GM19463 (cell line): Measurements from ENCODE around the gene PDE6G.
"Not testable (repeated sequence)": the region's sequence is repeated elsewhere in the genome, so short reads cannot be mapped to it uniquely, and the experiment has no call there.

ENCODE experiments used
- ATAC-seq: cut with Tn5 transposase; IDR thresholded peaks from one replicate; pipeline ENCODE4 v1.9.1; 2021; ENCODE audit warnings: mild to moderate bottlenecking, moderate library complexity; ENCODE audit not compliant: unreplicated experiment

The PDE6G gene

DNA sequence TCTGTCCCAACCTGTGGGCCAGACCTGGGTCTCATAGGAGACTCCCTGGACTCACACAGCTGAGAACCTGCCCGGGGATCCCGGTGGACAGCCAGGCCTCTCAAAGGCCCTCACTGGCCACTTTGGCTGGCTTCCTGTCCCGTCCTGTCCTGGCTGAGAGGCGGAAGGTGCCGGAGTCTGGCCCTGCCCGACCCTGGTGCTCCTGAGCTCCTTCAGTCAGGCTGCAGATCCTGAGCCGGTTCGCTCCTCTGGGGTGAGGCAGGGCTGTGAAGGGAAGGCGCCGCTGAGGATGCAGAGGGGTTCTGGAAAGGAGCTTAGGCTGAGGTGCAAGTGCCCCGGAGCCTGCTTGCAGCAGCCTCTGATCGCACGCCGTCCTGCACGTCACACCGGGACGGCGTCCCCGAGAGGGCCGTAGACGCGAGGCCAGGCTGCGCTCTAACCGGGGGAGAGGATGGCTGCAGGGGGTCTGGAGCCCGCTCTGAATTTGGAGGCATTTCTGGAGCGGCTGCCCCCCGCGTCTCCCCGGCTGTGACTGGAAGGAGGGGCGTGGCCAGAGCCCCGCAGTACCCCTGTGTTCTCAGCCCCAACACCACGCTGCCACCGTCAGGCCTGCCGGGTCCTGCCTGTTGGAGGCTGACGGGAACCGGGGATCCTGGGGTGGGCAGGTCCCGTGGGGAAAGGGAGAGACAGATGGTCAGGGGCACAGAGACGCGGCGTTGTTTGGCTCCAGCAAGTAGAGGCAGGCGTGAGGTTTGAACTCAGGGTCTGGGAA lies 31.6 kb upstream of the PDE6G start:
- no peak for ATAC-seq

DNA sequence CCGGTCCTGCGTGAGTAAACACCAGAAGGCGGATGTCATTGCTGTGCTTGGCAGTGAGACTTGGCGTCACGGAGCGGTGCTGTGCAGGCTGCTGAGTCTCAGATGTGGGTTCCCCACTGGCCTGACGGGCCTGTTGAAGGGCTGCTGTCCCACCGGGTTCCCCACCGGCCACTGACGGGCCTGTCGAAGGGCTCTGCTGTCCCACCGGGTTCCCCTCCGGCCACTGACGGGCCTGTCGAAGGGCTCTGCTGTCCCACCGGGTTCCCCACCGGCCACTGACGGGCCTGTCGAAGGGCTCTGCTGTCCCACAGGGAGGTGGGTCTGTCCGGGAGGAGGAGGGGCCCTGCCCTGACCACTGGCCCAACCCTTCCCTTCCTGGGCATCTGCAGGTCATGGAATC lies 30.3 kb upstream of the PDE6G start:
- no peak for ATAC-seq

DNA sequence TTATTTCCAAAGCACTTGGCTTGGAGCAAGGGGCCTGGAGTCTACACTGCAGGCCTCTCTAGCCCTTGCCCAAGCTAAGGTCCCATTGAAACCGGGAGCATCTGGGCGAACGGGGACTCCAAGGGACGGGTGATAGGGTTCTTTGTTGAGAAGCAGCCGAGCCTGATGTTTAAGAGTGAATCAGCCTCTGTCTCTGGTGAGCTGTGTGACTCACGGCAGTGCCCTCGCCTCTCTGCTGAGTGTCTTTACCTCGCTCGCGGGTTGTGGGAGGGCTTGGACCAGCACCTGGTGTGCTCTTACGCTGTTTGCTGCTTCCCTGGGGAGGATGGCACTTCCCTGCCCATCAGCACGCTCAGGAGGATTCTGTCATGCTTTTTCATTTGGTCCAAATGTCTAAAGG lies 28.8 kb upstream of the PDE6G start:
- ATAC-seq: no peak

DNA sequence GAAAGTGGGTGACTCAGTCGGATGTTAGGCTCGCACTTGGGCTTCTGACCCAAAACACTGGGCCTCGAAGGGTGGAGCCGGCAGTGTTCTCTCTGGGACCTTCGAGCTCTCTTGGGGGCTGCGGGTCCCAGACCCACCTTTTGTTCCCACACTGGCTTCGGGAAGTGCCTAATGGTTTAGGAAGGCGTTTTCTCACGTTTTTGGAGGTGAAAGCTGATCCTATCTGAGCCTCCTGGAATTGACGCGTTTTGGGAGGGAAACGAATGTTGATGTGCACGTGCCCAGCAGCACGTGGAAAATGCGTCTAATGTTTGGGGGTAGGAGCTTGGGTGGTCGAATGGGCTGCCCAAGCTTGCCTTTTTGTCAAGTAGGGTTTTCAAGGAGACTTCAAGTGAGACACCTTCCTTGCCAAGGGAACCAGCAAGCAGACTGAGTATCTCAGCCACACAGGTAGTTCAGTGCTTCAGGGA lies 28.1 kb upstream of the PDE6G start:
- peak; percentile 8 for ATAC-seq

DNA sequence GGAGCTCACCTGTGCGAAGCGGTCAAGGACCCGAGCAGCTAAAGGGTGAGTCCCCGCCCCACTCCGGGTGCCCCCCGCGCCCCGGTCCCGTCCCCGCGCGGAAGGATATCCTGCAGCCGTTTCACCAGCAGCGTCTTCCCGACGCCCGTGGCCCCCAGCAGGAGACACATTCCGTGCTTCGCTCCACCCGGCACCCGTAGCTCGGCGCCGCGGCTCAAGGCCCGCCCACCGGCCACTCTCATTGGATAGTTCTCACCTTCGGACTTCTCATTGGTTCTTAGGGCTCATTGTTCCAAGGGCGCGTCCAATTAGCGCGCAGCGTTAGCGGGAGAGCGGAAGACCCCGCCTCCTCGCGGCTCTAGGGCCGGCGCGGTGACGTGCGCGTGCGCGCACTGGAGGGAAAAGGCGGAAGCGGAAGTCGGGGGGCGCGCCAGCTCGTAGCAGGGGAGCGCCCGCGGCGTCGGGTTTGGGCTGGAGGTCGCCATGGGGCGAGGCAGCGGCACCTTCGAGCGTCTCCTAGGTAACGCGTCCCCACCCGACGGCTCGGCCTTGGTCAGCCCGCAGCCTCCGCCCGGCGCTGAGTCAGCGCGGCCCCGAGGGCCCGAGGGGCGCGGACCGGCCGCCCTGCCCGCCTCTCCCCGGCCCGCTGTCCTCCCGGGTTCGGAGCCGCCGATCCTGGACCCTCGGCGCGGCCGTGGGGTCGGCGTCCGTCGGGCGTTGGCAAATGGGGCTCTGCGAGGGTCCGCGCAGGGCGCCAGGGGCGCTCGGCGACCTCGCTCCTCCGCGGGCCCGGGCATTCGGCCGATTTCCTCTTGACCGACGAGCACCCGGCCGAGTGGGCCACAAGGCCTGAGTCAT lies 27.5 kb upstream of the PDE6G start, which contains the start of the genes ARL16 and HGS:
Gene ARL16 (minus strand): TSS at position 214 of the 858 bp plus-strand sequence. CDS start 44 bp downstream, at position 170.
Gene HGS (plus strand): TSS at position 428 of the 858 bp plus-strand sequence. CDS start 56 bp downstream, at position 484.
- peak; percentile 91 for ATAC-seq

DNA sequence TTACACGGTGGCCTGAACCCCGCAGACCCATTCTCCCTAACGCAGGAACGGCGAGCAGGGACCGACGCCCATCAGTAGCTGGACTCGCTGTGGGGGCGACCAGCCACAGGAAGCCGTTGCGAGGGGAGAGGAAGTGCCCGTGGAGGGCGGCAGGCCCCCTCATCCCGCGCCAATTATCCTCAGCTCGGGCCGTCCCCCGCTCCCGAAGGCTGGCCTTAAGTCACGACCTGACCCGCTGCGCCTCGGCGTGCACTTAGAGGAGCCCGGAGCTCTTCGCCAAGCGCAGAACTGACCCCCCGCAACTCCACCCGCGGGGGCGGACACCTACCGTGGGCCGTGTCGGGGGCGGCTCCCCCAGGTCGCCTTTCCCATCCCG lies 26.9 kb upstream of the PDE6G start:
- ATAC-seq: peak; percentile 9

DNA sequence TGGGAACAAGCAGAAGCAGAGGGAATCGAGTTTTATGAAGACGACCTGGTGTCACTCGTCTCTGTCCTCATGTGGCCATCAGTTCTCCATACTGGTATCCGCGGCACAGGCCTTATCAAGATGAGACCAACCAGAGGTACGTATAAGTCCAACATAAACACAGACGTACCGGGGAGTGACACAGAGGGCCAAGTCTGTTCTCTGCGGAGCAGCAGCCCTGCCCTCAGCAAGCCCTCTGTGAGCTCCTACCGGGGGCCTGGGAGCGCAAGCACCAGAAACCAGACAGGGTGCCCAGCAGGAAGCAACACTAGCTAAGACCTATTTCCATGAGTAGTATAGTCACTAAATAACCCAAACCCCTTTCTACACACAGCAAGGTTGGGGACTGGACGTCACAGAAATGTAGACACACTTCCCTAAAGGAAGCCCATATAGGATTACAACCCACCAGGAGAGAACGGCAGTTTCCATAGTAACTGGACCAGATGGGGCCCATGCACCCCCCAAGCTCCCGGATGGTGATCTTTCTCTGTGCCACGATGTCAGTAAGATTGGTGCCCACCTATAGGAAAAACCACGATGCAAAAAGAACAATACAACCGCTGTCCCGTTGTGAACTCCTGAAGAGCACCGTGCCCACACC lies 26.3 kb upstream of the PDE6G start:
- ATAC-seq: no peak

DNA sequence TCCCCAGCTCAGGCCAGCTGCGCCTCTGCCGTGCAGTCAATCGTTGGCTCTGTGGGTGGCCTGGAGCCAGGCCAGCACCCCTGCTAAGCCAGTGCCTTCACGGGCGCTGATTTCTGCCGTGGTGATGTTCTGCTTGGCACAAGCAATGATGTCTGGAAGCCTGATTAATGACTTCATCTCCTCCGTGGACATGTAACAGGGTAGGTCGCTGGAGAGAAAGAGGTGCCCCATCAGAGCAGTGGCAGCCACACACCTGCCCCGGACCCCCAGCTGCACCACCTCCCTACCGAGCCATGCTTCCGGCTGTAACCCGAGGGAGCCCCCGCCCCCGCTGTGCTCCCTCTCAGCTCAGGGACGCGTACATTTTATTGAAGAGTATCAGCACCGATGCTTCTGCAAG lies 25.3 kb upstream of the PDE6G start:
- ATAC-seq: no peak

DNA sequence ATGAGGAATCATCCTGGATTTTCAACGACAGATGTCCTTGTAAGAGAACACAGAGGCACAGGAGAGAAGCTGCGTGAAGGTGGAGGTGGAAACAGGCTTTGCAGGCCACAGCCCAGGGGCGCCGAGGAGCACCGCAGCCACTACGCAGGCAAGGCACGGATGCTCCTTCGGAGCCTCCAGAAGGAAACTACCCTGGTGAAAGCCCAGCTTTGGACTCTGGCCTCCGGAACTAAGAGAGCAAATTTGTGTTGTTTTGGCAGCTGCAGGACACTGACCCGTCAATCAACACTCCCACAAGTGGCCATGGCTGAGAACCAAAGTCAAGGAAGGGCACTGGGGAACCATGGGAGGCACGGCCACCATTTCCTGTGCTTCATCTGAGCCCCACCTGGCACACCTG lies 23.8 kb upstream of the PDE6G start:
- ATAC-seq: no peak

DNA sequence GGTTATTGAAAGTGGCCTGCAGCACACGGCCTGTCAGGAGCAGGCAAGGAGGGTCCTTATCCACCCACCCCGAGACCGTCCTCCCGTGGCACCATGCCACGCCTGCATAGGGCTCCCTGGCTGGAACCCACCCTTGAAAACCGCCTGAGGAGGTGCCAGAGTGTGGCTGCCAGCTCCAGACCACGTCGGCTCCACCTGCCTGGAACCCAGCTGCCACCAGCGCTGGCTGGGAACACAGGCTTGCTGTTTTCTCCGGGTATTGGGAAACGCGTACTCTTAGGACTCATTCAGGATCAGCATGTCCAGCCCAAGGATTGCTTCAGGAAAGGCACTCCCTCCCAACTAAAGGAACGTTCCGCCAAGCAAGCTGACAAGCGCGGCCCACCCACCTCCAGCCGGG lies 20.6 kb upstream of the PDE6G start:
- ATAC-seq: no peak

DNA sequence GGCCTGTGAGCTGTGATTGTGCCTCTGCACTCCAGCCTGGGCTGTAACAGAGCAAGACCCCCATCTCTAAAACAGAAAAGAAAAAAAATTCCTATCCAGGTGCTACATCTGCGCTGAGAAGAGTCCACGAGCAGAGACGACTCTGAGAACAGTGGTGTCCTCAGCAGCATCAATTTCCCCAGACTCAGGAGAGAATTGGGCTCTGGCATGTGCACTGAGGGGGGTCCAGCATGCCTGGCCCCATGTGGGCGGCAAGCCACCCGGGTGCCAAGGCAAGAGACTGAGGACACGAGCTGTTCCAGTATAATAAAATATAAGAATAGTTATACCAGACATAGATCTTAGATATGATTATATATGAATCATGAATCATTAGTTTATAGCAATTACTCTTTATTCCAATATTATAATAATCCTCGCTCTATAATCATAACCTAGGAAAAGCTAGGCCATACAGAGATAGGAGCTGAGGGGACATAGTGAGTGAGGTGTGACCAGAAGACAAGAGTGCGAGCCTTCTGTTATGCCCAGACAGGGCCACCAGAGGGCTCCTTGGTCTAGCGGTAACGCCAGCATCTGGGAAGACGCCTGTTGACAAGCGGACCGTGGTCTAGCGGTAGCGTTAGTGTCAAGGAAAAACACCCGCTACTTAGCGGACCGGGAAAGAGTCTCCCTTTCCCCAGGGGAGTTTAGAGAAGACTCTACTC lies 19.3 kb upstream of the PDE6G start:
- ATAC-seq: not testable (repeated sequence)

DNA sequence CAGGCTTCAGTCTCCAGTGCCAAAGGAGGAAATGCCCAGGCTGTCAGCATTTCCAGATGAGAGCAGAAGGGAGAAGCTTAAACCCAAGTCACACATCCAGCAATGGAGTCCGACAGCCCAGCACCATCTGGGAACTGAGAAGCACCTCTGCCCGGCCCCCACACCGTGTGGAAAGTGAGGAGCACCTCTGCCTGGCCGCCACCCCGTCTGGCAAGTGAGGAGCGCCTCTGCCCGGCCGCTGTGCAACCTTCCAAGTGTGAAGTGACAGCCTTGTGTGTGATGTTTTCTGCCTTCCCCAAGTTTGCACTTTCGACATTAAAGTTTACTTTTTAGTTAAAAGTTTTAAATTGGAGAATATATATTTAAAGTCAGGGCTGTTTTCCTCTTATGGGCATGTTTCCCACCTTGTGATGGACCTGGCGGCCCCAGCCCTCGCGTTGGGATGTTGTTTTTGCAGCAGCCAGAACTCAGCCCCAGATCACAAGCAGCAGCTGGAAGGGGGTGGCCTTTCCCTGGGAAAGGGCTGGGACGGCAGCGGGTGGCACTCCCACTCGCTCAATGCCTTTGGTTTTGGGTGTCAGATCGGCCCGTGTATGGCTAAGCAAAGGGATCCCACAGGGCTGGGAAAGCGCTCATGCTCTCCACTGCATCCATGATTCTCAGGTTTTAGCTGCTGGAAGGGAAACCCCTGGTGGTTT lies 17.4 kb upstream of the PDE6G start:
- ATAC-seq: no peak

DNA sequence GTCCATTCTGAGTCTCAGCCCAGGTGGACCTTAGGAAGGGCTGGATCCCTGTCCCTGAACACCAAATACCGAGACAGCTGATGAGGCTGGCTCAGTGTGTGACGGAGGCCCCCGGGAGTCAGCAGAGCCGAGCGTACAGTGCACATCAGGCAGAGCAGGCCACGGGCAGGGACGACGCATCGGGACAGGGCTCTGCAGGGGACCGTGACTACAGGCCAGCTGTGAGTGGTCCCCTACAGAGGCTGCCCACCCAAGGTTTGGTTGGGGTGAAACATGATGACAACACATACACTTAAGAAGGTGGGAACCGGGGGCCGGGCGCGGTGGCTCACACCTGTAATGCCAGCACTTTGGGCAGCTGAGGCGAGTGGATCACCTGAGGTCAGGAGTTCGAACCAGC lies 16.6 kb upstream of the PDE6G start:
- ATAC-seq: no peak

DNA sequence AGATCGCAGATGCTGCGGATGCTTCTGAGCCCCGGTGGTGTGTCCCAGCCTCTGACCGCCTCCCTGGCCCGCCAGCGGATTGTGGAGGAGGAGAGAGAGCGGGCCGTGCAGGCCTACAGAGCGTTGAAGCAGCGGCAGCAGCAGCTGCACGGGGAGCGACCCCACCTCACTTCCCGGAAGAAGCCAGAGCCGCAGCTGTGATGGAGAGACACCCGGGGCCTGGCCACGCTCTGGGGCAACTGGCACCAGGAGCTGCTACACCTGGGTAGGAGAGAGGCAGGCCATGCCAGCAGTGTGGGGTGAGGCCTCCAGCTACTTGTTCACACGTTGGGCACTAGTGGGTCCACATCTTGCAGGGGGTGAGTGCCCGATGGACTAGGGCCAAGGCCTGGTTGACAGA lies 16.2 kb upstream of the PDE6G start:
- ATAC-seq: no peak

DNA sequence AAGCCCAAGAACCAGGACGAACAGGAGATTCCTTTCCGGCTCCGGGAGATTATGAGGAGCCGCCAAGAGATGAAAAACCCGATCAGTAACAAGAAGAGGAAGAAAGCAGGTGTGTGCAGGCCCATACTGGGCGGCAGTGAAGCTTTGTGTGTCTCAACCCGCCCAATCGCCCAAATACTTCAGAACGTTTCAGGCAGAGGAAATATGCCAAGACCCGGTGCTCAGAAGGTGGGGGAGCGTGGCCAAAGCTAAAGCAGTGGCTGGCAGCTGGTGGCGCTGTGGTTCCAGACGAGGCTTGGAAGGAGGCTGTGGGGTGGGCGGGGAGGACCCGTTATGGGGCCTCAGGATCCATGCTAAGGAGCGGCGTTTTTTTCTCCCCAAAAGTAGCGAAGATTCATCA lies 11.4 kb upstream of the PDE6G start:
- ATAC-seq: no peak

DNA sequence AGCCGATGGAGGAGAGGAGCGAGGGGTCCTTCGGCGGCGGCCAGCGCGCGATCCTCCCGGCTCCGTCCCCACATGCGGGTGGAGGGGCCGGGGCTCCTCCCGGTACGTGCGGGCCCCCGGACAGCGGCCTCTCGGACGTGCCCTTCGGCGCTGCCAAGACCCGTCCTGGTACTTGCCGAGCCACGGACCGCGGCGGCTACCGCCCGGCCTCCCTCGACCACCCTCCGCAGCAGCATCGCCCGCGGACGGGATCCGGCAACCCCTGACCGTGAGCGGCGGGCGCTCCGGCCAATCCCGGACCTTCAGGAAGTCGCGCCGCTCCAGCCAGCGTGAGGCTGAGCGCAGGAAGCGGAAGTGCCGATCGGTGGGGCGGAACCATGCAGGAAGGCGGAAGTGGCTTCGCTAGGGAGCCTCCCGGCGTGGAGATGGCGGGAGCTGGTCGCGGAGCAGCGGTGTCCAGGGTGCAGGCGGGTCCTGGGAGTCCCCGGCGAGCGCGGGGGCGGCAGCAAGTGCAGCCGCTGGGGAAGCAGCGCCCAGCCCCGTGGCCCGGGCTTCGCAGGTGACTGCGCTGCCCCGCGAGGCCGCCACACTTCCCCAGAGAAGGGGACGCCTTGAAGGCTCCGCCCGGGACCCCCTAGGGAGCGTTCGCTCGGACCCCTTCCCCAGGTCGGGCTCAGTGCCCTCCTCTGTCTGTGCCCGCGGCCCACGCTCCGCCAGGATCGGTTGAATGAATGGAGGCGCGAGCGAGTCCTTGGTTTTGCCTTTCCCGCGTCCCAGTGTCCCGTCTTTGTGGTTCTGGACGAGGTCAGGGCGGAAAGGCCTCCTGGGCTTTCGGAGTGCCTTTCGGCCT lies 10.2 kb upstream of the PDE6G start, which contains the start of the genes CCDC137 and OXLD1:
Gene CCDC137 (plus strand): TSS at position 396 of the 850 bp plus-strand sequence. CDS start 30 bp downstream, at position 426.
Gene OXLD1 (minus strand): TSS at position 264 of the 850 bp plus-strand sequence. CDS start 28 bp downstream, at position 236.
- ATAC-seq: peak; percentile 94

DNA sequence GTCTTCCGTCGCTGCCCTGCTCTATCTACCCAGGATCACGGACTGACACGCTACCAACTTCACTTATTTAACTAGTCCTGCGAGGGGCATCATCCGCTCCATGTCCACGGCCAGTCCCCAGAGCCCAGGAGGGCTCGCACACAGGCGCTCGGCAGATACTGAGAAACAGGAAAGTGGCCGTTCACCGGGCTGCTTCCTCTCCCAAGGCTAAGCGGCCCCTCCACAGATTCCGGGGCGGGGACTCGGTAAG lies 9.7 kb upstream of the PDE6G start:
- peak; percentile 6 for ATAC-seq

DNA sequence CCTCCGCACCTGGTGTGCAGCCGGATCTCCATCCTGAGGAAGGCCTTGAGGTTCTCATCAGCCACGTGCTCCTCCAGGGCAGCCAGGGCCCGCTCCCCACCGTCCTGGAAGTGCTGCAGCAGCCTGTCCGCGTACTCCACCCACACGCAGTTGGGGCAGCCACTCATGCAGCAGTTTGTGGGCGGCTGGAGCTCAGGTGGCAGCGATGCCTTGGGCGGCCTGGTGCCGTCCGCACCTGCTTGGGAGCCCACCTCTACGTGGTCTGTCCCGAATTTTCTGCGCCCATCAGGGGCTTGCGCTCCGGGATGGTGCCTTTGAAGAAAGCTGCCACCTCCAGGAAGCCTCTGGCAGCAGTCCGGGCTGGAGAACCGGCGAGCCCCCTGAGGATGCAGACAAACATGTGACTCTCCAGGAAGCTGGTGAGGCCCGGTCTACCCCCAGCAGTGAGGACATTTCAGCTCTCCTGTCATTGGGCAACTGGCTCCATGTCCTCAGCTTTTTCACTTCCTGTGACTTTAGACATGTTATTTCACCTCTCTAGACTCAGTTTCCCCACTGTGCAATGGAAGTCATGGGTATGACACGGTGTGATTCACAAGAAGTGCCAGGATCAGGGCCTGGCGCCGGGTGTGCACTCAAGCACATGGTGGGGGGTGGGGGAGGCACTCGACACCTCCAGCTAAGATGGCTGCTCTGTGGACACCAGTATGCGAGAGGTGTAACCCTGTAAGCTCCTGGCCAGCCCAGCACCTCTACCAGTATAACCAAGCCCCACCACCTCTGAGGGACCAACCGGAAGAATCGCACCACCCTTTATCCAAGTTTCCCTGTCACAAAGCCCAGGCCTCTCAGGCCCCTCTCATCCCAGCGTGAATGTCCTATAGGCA lies 9.1 kb upstream of the PDE6G start:
- no peak for ATAC-seq
